GM23338 (cell line): ENCODE measurements around the gene PRAMEF1. TPM values are rescaled to one million over a fixed set of nuclear protein-coding genes. Genes with fewer than 3 reads are reported as not detected.

Experiments used
- ATAC-seq: fragments of 200-7000 bp; cut with Tn5 transposase; 3 replicates; pipeline ENCODE4 v1.9.1; 2020
- DNase-seq: peaks from one replicate; pipeline ENCODE4 v3.0.0-alpha.2; 2015; ENCODE audit warnings: low spot score
- H2AFZ ChIP-seq: fragments of 200-600 bp; sonication (generic); 2 replicates; pipeline ENCODE4 v1.8.0; 2016; ENCODE audit warnings: antibody characterized with exemption, mild to moderate bottlenecking, moderate library complexity
- H3F3A ChIP-seq: fragments of 200-600 bp; sonication (generic); replicated peaks from 2 replicates; pipeline ENCODE4 v1.8.0; 2017; ENCODE audit warnings: antibody characterized with exemption, mixed run types, low read depth
- H3K27ac ChIP-seq: fragments of 200-600 bp; sonication (generic); 2 replicates; pipeline ENCODE4 v1.6.1; 2016; ENCODE audit warnings: low read depth
- H3K27me3 ChIP-seq: fragments of 200-600 bp; sonication (generic); 2 replicates; pipeline ENCODE4 v1.8.0; 2016; ENCODE audit warnings: mild to moderate bottlenecking, mixed run types, moderate library complexity; ENCODE audit not compliant: insufficient read depth
- H3K36me3 ChIP-seq: fragments of 200-600 bp; sonication (generic); 2 replicates; pipeline ENCODE4 v1.8.0; 2016; ENCODE audit warnings: mild to moderate bottlenecking; ENCODE audit not compliant: insufficient read depth
- H3K4me1 ChIP-seq: fragments of 200-600 bp; sonication (generic); 2 replicates; pipeline ENCODE4 v1.8.0; 2016; ENCODE audit warnings: mild to moderate bottlenecking, moderate library complexity; ENCODE audit not compliant: insufficient read depth
- H3K4me2 ChIP-seq: fragments of 200-600 bp; sonication (generic); 2 replicates; pipeline ENCODE4 v1.7.1; 2017; ENCODE audit warnings: mixed run types
- H3K4me3 ChIP-seq: fragments of 200-600 bp; sonication (generic); 2 replicates; pipeline ENCODE4 v1.6.1; 2016; ENCODE audit warnings: mixed run types
- H3K79me2 ChIP-seq: fragments of 200-600 bp; sonication (generic); replicated peaks from 2 replicates; pipeline ENCODE4 v1.8.0; 2017; ENCODE audit warnings: mild to moderate bottlenecking; ENCODE audit not compliant: insufficient read depth
- H3K9me2 ChIP-seq: fragments of 200-600 bp; sonication (generic); 2 replicates; pipeline ENCODE4 v1.8.0; 2017; ENCODE audit not compliant: insufficient read depth
- H4K20me1 ChIP-seq: fragments of 200-600 bp; sonication (generic); replicated peaks from 2 replicates; pipeline ENCODE4 v1.8.0; 2017; ENCODE audit warnings: mild to moderate bottlenecking; ENCODE audit not compliant: insufficient read depth
- H3K27ac Mint-ChIP-seq: 2 replicates; pipeline ENCODE4 v1.8.0; 2020; ENCODE audit warnings: inconsistent platforms, mild to moderate bottlenecking, moderate library complexity, mixed read lengths
- H3K27me3 Mint-ChIP-seq: 3 replicates; pipeline ENCODE4 v1.8.0; 2022; ENCODE audit warnings: low read depth, mild to moderate bottlenecking, moderate library complexity, mixed read lengths, inconsistent platforms; ENCODE audit not compliant: insufficient read depth, poor library complexity
- H3K36me3 Mint-ChIP-seq: 3 replicates; pipeline ENCODE4 v1.8.0; 2021; ENCODE audit warnings: low read depth, mild to moderate bottlenecking, inconsistent platforms, moderate library complexity, mixed read lengths
- H3K4me1 Mint-ChIP-seq: 3 replicates; pipeline ENCODE4 v1.8.0; 2020; ENCODE audit warnings: mild to moderate bottlenecking, inconsistent platforms, mixed read lengths
- H3K4me3 Mint-ChIP-seq: 3 replicates; pipeline ENCODE4 v1.8.0; 2021; ENCODE audit warnings: moderate library complexity, mild to moderate bottlenecking, inconsistent platforms, mixed read lengths
- H3K9me3 Mint-ChIP-seq: 3 replicates; pipeline ENCODE4 v1.8.0; 2020; ENCODE audit warnings: moderate library complexity, mild to moderate bottlenecking, inconsistent platforms, mixed read lengths
- CREB1 ChIP-seq: fragments of 250-450 bp; sonication (Bioruptor Pico); IDR thresholded peaks from 2 replicates; pipeline ENCODE4 v1.5.0; 2020; ENCODE audit warnings: low read depth, mild to moderate bottlenecking, moderate library complexity
- EZH2 ChIP-seq: fragments of 200-600 bp; sonication (generic); IDR thresholded peaks from one replicate; pipeline ENCODE4 v1.8.0; 2017; ENCODE audit warnings: antibody characterized with exemption, mild to moderate bottlenecking, low read depth; ENCODE audit not compliant: unreplicated experiment
- EZH2phosphoT487 ChIP-seq: fragments of 200-600 bp; sonication (generic); IDR thresholded peaks from one replicate; pipeline ENCODE4 v1.8.1; 2018; ENCODE audit warnings: antibody characterized with exemption; ENCODE audit not compliant: unreplicated experiment
- NANOG ChIP-seq: IDR thresholded peaks from 2 replicates; pipeline ENCODE4 v1.6.1; 2016; ENCODE audit warnings: antibody characterized with exemption, borderline replicate concordance
- ZNF114 ChIP-seq: fragments of 250-450 bp; sonication (Bioruptor Pico); IDR thresholded peaks from 2 replicates; pipeline ENCODE4 v1.5.0; 2020; ENCODE audit warnings: mild to moderate bottlenecking, moderate library complexity
- ZNF331 ChIP-seq: fragments of 250-450 bp; sonication (Bioruptor Pico); IDR thresholded peaks from 2 replicates; pipeline ENCODE4 v1.5.0; 2020; ENCODE audit warnings: low read depth, mild to moderate bottlenecking, moderate library complexity
- polyA plus RNA-seq: library from polyadenylated mRNA; unstranded; fragments of >200 nt; fragmentation: Nextera tagmentation; extraction: Ambion mirVana; gene quantifications from 2 replicates; pipeline ENCODE4 v1.2.1, GENCODE V29; 2016
- total RNA-seq: library from RNA; depleted of rRNA; stranded (reverse); fragments of >200 nt; shearing (Covaris generic); gene quantifications from 2 replicates; pipeline ENCODE4 v1.2.3, GENCODE V29; 2014
- TF ChIP-seq, protein P1 (sequence below), 2 experiments: fragments of 200-600 bp in 1 of 2; sonication (generic) in 1 of 2; conservative IDR thresholded peaks; 2 replicates each; pipeline versions ENCODE4 v1.5.1 to v1.6.1; 2016 to 2017; ENCODE audit warnings: antibody characterized with exemption in 2 of 2, low read depth in 2 of 2, mild to moderate bottlenecking in 2 of 2, moderate library complexity in 1 of 2
- TF ChIP-seq, protein P2 (sequence below): IDR thresholded peaks from 2 replicates; pipeline ENCODE4 v1.6.1; 2016; ENCODE audit warnings: antibody characterized with exemption
- TF ChIP-seq, protein P3 (sequence below): fragments of 250-450 bp; sonication (Bioruptor Pico); IDR thresholded peaks from 2 replicates; pipeline ENCODE4 v1.5.0; 2020; ENCODE audit warnings: mild to moderate bottlenecking, moderate library complexity

The PRAMEF1 gene
- total and polyA plus RNA-seq, 2 experiments from 2014 or later = not detected

DNA sequence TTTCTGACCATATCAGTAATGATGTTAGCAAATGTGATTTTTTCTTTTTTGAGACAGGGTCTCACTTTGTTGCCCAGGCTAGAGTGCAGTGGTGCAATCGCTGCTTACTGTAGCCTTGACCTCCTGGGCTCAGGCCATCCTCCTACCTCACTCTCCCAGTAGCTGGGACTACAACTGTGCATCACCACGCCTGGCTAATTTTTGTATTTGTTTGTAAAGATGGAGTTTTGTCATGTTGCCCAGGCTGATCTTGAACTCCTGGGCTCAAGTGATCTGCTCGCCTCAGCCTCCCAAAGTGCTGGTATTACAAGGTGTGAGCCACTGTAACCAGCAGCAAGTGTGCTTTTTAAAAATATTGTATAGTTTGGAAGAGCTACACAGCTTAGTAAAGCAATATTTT lies 49.3 kb upstream of the PRAMEF1 start (continued):
- TF ChIP-seq, protein P1, sequence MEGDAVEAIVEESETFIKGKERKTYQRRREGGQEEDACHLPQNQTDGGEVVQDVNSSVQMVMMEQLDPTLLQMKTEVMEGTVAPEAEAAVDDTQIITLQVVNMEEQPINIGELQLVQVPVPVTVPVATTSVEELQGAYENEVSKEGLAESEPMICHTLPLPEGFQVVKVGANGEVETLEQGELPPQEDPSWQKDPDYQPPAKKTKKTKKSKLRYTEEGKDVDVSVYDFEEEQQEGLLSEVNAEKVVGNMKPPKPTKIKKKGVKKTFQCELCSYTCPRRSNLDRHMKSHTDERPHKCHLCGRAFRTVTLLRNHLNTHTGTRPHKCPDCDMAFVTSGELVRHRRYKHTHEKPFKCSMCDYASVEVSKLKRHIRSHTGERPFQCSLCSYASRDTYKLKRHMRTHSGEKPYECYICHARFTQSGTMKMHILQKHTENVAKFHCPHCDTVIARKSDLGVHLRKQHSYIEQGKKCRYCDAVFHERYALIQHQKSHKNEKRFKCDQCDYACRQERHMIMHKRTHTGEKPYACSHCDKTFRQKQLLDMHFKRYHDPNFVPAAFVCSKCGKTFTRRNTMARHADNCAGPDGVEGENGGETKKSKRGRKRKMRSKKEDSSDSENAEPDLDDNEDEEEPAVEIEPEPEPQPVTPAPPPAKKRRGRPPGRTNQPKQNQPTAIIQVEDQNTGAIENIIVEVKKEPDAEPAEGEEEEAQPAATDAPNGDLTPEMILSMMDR (conservative IDR thresholded peaks at IDR 0.05; ENCODE audit: low read depth in 2 of 2) = no peak
- no peak for TF ChIP-seq CREB1 (CRISPR knock-in tag)
- TF ChIP-seq, protein P2, sequence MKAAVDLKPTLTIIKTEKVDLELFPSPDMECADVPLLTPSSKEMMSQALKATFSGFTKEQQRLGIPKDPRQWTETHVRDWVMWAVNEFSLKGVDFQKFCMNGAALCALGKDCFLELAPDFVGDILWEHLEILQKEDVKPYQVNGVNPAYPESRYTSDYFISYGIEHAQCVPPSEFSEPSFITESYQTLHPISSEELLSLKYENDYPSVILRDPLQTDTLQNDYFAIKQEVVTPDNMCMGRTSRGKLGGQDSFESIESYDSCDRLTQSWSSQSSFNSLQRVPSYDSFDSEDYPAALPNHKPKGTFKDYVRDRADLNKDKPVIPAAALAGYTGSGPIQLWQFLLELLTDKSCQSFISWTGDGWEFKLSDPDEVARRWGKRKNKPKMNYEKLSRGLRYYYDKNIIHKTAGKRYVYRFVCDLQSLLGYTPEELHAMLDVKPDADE = no peak
- no peak for TF ChIP-seq EZH2

DNA sequence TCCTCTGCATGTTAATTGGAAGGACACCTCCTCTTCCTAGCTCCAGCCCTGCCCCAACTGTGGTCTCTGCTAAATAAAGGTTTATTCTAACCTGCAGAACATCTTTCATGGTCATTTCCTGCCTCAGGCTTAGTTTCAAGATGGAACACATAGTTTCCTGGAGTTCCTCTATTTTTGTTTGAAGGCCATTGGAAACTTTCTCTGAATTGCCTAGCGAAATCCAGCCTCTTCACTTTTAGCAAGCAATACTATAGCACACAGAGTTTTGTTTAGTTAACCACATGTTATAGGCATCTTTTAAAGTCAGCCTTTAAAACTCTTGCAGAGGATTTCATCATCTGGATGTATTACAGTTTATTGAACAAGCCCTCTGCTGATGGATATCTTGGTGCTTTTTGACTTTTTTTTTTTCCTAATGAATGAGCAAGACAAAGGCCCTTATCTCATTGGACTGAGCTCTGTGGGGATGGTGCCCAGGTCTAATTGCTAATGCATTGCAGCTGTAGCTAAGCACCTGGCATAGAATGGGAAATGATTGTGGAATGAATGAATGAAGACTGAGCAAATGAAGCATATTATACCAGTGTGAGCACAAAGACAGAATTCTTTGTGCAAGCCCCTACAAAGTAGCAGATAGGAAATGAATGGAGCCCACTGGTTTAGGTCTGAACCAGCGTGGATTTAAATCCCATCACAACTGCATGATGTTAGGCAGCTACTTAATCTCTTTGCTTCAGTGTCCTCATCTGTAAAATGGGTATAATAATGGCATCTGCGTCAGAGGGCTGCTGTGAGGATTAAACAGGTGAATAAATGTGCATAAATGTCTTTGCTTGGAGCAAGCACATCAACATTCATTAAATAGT lies 45.8 kb upstream of the PRAMEF1 start:
- Histone ChIP-seq H3K27me3 (no peaks in the 10 kb centered on the region), H3K79me2 (no peaks in the 10 kb centered on the region), H3K4me1 (0 out of 2 replicates have a peak, but pooled peaks cover 3% of the 10 kb centered on the region), H3K4me2 (no peak overlapping the region), H3K4me3 (no peak overlapping the region), H3K36me3 (no peaks in the 10 kb centered on the region), H3F3A (no peaks in the 10 kb centered on the region), H2AFZ (peak overlapping the region; percentile 52; the same call in 1 of the 2 replicates), H4K20me1 (no peaks in the 10 kb centered on the region), H3K9me2 (no peaks in the 10 kb centered on the region), H3K27ac (no peak overlapping the region)
- no peaks in the 10 kb centered on the region for H3K27me3 Mint-ChIP-seq
- DNase-seq (no peak), ATAC-seq (no peak)
- no peak overlapping the region for H3K4me3 Mint-ChIP-seq
- no peaks in the 10 kb centered on the region for H3K4me1 Mint-ChIP-seq
- peaks cover 10% of the 10 kb centered on the region; the same call in 2 of the 3 replicates for H3K9me3 Mint-ChIP-seq
- H3K27ac Mint-ChIP-seq = no peak overlapping the region
- H3K36me3 Mint-ChIP-seq = no peaks in the 10 kb centered on the region
- TF ChIP-seq, protein P1 (conservative IDR thresholded peaks at IDR 0.05; ENCODE audit: low read depth in 2 of 2) = no peak
- TF ChIP-seq CREB1 (CRISPR knock-in tag) (no peak), EZH2 (no peak), NANOG (no peak), EZH2phosphoT487 (no peak), ZNF331 (CRISPR knock-in tag) (no peak), ZNF114 (CRISPR knock-in tag) (no peak)
- TF ChIP-seq, protein P3, sequence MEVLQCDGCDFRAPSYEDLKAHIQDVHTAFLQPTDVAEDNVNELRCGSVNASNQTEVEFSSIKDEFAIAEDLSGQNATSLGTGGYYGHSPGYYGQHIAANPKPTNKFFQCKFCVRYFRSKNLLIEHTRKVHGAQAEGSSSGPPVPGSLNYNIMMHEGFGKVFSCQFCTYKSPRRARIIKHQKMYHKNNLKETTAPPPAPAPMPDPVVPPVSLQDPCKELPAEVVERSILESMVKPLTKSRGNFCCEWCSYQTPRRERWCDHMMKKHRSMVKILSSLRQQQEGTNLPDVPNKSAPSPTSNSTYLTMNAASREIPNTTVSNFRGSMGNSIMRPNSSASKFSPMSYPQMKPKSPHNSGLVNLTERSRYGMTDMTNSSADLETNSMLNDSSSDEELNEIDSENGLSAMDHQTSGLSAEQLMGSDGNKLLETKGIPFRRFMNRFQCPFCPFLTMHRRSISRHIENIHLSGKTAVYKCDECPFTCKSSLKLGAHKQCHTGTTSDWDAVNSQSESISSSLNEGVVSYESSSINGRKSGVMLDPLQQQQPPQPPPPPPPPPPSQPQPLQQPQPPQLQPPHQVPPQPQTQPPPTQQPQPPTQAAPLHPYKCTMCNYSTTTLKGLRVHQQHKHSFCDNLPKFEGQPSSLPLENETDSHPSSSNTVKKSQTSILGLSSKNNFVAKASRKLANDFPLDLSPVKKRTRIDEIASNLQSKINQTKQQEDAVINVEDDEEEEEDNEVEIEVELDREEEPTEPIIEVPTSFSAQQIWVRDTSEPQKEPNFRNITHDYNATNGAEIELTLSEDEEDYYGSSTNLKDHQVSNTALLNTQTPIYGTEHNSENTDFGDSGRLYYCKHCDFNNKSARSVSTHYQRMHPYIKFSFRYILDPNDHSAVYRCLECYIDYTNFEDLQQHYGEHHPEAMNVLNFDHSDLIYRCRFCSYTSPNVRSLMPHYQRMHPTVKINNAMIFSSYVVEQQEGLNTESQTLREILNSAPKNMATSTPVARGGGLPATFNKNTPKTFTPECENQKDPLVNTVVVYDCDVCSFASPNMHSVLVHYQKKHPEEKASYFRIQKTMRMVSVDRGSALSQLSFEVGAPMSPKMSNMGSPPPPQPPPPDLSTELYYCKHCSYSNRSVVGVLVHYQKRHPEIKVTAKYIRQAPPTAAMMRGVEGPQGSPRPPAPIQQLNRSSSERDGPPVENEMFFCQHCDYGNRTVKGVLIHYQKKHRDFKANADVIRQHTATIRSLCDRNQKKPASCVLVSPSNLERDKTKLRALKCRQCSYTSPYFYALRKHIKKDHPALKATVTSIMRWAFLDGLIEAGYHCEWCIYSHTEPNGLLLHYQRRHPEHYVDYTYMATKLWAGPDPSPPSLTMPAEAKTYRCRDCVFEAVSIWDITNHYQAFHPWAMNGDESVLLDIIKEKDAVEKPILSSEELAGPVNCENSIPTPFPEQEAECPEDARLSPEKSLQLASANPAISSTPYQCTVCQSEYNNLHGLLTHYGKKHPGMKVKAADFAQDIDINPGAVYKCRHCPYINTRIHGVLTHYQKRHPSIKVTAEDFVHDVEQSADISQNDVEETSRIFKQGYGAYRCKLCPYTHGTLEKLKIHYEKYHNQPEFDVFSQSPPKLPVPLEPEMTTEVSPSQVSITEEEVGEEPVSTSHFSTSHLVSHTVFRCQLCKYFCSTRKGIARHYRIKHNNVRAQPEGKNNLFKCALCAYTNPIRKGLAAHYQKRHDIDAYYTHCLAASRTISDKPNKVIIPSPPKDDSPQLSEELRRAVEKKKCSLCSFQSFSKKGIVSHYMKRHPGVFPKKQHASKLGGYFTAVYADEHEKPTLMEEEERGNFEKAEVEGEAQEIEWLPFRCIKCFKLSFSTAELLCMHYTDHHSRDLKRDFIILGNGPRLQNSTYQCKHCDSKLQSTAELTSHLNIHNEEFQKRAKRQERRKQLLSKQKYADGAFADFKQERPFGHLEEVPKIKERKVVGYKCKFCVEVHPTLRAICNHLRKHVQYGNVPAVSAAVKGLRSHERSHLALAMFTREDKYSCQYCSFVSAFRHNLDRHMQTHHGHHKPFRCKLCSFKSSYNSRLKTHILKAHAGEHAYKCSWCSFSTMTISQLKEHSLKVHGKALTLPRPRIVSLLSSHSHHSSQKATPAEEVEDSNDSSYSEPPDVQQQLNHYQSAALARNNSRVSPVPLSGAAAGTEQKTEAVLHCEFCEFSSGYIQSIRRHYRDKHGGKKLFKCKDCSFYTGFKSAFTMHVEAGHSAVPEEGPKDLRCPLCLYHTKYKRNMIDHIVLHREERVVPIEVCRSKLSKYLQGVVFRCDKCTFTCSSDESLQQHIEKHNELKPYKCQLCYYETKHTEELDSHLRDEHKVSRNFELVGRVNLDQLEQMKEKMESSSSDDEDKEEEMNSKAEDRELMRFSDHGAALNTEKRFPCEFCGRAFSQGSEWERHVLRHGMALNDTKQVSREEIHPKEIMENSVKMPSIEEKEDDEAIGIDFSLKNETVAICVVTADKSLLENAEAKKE (CRISPR knock-in tag) = no peak
- TF ChIP-seq, protein P2 = no peak
